Parathyroid adenoma (tissue), 2 donors: ENCODE results near the gene ANTXR1.

Source experiments
- H2AFZ ChIP-seq: fragments of 300-600 bp; sonication (generic); one replicate; pipeline ENCODE4 v1.7.0; 2017; ENCODE audit warnings: antibody characterized with exemption, mild to moderate bottlenecking
- H3K27ac ChIP-seq: fragments of 300-600 bp; sonication (generic); one replicate; pipeline ENCODE4 v1.7.0; 2017
- H3K27me3 ChIP-seq: fragments of 300-600 bp; sonication (generic); one replicate; pipeline ENCODE4 v1.7.0; 2017; ENCODE audit warnings: low read length; ENCODE audit not compliant: control insufficient read depth, insufficient read depth
- H3K36me3 ChIP-seq: fragments of 300-600 bp; sonication (generic); one replicate; pipeline ENCODE4 v1.7.0; 2017; ENCODE audit warnings: low read length; ENCODE audit not compliant: control insufficient read depth, insufficient read depth
- H3K4me1 ChIP-seq: fragments of 300-600 bp; sonication (generic); one replicate; pipeline ENCODE4 v1.7.0; 2017; ENCODE audit warnings: control low read depth
- H3K4me2 ChIP-seq: fragments of 300-600 bp; sonication (generic); one replicate; pipeline ENCODE4 v1.7.0; 2017; ENCODE audit warnings: low read length
- H3K4me3 ChIP-seq: fragments of 300-600 bp; sonication (generic); one replicate; pipeline ENCODE4 v1.7.0; 2017; ENCODE audit warnings: low read depth, low read length
- H3K79me2 ChIP-seq: fragments of 300-600 bp; sonication (generic); one replicate; pipeline ENCODE4 v1.7.0; 2017; ENCODE audit warnings: control low read depth
- H3K9ac ChIP-seq: fragments of 300-600 bp; sonication (generic); one replicate; pipeline ENCODE4 v1.7.0; 2017; ENCODE audit warnings: mild to moderate bottlenecking
- H3K9me3 ChIP-seq: fragments of 300-600 bp; sonication (generic); one replicate; pipeline ENCODE4 v1.7.0; 2017; ENCODE audit warnings: low read length; ENCODE audit not compliant: control insufficient read depth
- CTCF ChIP-seq: fragments of 300-600 bp; sonication (generic); IDR thresholded peaks from one replicate; pipeline ENCODE4 v1.7.0; 2017; ENCODE audit warnings: antibody characterized with exemption, mild to moderate bottlenecking
- donor health status: primary hyperparathyroidism.

The ANTXR1 gene

GRCh38 chr2:69007603-69008002 lies 5.4 kb upstream of the ANTXR1 start:
- H3K4me1 ChIP-seq, result no peaks in the 10 kb centered on the region
- H3K4me3 ChIP-seq, result no peak overlapping the region
- no peak overlapping the region for H2AFZ ChIP-seq
- TF ChIP-seq CTCF, result no peak
- no peaks in the 10 kb centered on the region for H3K27me3 ChIP-seq
- H3K36me3 ChIP-seq, result no peaks in the 10 kb centered on the region
- H3K4me2 ChIP-seq, result no peak overlapping the region
- no peaks in the 10 kb centered on the region for H3K9me3 ChIP-seq
- no peak overlapping the region for H3K9ac ChIP-seq
- no peak overlapping the region for H3K27ac ChIP-seq
- no peaks in the 10 kb centered on the region for H3K79me2 ChIP-seq

DNA sequence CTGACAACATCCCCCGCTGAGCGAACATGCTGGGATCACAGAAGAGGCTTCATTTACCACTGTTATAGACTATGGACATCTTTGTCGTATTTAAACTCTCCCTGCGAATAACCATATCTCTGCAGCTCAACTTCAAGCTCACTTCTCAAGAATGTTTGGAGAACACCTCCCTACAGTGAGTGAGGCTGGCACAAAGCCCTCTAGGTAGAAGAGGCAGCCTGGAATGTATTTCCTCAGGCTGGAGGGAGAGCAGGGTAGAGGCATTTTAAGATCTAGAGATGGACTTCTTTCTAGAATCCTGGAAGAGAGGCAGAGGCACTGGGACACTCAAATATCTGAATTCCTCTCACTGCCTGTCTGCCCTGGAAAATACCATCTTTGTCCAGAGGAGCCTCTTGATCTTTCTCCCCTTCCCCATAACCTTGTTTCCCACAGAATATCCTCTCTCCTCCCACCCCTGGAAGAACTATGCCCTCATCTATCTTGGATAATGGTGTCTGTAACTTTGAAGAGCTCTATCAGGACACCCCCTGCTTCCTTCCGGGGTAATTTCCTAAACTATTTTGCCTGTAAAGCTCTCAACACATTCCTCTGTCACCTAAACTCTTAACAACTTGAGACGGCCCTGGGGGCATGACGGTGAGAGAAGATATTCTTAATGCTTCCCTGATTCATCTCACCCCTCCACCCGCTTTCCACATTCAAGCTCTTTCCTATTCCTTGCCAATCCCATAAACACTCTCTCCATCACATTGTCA lies 2.4 kb upstream of the ANTXR1 start:
- Histone ChIP-seq H3K9ac (no peak overlapping the region), H3K4me3 (no peak overlapping the region), H3K4me1 (no peaks in the 10 kb centered on the region), H3K9me3 (no peaks in the 10 kb centered on the region), H3K27me3 (no peaks in the 10 kb centered on the region), H3K36me3 (no peaks in the 10 kb centered on the region), H3K4me2 (no peak overlapping the region), H2AFZ (no peak overlapping the region), H3K79me2 (no peaks in the 10 kb centered on the region), H3K27ac (no peak overlapping the region)
- no peak for TF ChIP-seq CTCF

- H2AFZ ChIP-seq, result no peak overlapping the region
- no peak overlapping the region for H3K27ac ChIP-seq
- no peak for TF ChIP-seq CTCF
- no peak overlapping the region for H3K9ac ChIP-seq
- H3K4me3 ChIP-seq, result no peak overlapping the region
- H3K4me2 ChIP-seq, result no peak overlapping the region
- H3K79me2 ChIP-seq, result peaks cover under 1% of the 10 kb centered on the region
- no peaks in the 10 kb centered on the region for H3K27me3 ChIP-seq
- no peaks in the 10 kb centered on the region for H3K36me3 ChIP-seq
- no peaks in the 10 kb centered on the region for H3K9me3 ChIP-seq
- no peaks in the 10 kb centered on the region for H3K4me1 ChIP-seq
Measured at GRCh38 chr2:69011611-69012157, 1.3 kb upstream of the ANTXR1 start.

- peak; percentile 79 for TF ChIP-seq CTCF
- H3K4me3 ChIP-seq, result peak overlapping the region; percentile 75
- peaks cover 8% of the 10 kb centered on the region for H3K79me2 ChIP-seq
- H3K4me2 ChIP-seq, result peak overlapping the region; percentile 98
- H2AFZ ChIP-seq, result peak overlapping the region; percentile 93
- no peak overlapping the region for H3K9ac ChIP-seq
- no peaks in the 10 kb centered on the region for H3K4me1 ChIP-seq
- no peaks in the 10 kb centered on the region for H3K27me3 ChIP-seq
- H3K9me3 ChIP-seq, result no peaks in the 10 kb centered on the region
- no peaks in the 10 kb centered on the region for H3K36me3 ChIP-seq
- H3K27ac ChIP-seq, result peak overlapping the region; percentile 52
Measured at GRCh38 chr2:69012310-69013141, 453 bp upstream of the ANTXR1 start.
